Loucy (cell line): ENCODE results near the gene PIGS.

Experiments
- H2AFZ ChIP-seq: fragments of 200-600 bp; sonication (generic); 2 replicates; pipeline ENCODE4 v1.6.0; 2016; ENCODE audit warnings: antibody characterized with exemption, mild to moderate bottlenecking, low read length, moderate library complexity
- H3F3A ChIP-seq: fragments of 200-600 bp; 2 replicates; pipeline ENCODE4 v1.6.0; 2016; ENCODE audit warnings: antibody characterized with exemption, low read depth, mild to moderate bottlenecking
- H3K27me3 ChIP-seq: fragments of 200-600 bp; sonication (generic); 2 replicates; pipeline ENCODE4 v1.6.1; 2014; ENCODE audit warnings: low read length, mild to moderate bottlenecking; ENCODE audit not compliant: insufficient read depth, poor library complexity, severe bottlenecking
- H3K36me3 ChIP-seq: fragments of 200-600 bp; sonication (generic); 2 replicates; pipeline ENCODE4 v1.6.1; 2016; ENCODE audit warnings: low read length; ENCODE audit not compliant: insufficient read depth
- H3K4me1 ChIP-seq: fragments of 200-600 bp; sonication (generic); 2 replicates; pipeline ENCODE4 v1.5.1; 2014; ENCODE audit warnings: low read length, mild to moderate bottlenecking; ENCODE audit not compliant: insufficient read depth, poor library complexity, severe bottlenecking
- H3K4me2 ChIP-seq: fragments of 200-600 bp; sonication (generic); 2 replicates; pipeline ENCODE4 v1.6.0; 2014; ENCODE audit warnings: antibody characterized with exemption, low read length, low read depth, mild to moderate bottlenecking; ENCODE audit not compliant: poor library complexity, severe bottlenecking
- H3K4me3 ChIP-seq: fragments of 200-600 bp; sonication (generic); 2 replicates; pipeline ENCODE4 v1.5.1; 2014; ENCODE audit warnings: low read length, mild to moderate bottlenecking, mixed read lengths; ENCODE audit not compliant: poor library complexity, severe bottlenecking
- H3K79me2 ChIP-seq: fragments of 200-600 bp; sonication (generic); 2 replicates; pipeline ENCODE4 v1.6.1; 2014; ENCODE audit warnings: low read length; ENCODE audit not compliant: insufficient read depth
- H3K9ac ChIP-seq: fragments of 200-600 bp; sonication (generic); 2 replicates; pipeline ENCODE4 v1.6.0; 2014; ENCODE audit warnings: mild to moderate bottlenecking, low read depth, low read length, moderate library complexity; ENCODE audit not compliant: poor library complexity, severe bottlenecking
- H3K9me2 ChIP-seq: fragments of 200-600 bp; sonication (generic); replicated peaks from 2 replicates; pipeline ENCODE4 v1.6.1; 2016; ENCODE audit warnings: low read depth, low read length, mixed read lengths
- H3K9me3 ChIP-seq: fragments of 200-600 bp; sonication (generic); 2 replicates; pipeline ENCODE4 v1.6.1; 2014; ENCODE audit warnings: mild to moderate bottlenecking, antibody characterized with exemption, low read length, low read depth; ENCODE audit not compliant: insufficient read depth
- H4K20me1 ChIP-seq: fragments of 200-600 bp; sonication (generic); 2 replicates; pipeline ENCODE4 v1.6.0; 2014; ENCODE audit warnings: antibody characterized with exemption, low read length, mild to moderate bottlenecking; ENCODE audit not compliant: insufficient read depth, poor library complexity, severe bottlenecking
- CTCF ChIP-seq: fragments of 200-600 bp; sonication (generic); conservative IDR thresholded peaks from 2 replicates; pipeline ENCODE4 v1.5.1; 2014; ENCODE audit warnings: mild to moderate bottlenecking, antibody characterized with exemption, low read length
- EZH2phosphoT487 ChIP-seq: fragments of 200-600 bp; IDR thresholded peaks from 2 replicates; pipeline ENCODE4 v1.6.1; 2018; ENCODE audit warnings: antibody characterized with exemption, mild to moderate bottlenecking, moderate library complexity, borderline replicate concordance

PIGS gene

GRCh38 chr17:28528327-28529012 lies 42.9 kb downstream of the PIGS start:
- no peak overlapping the region for H3K9ac ChIP-seq
- no peaks in the 10 kb centered on the region for H3K4me1 ChIP-seq
- no peaks in the 10 kb centered on the region for H4K20me1 ChIP-seq
- H3K4me2 ChIP-seq: no peak overlapping the region
- no peaks in the 10 kb centered on the region for H3K9me2 ChIP-seq
- no peaks in the 10 kb centered on the region for H3K79me2 ChIP-seq
- no peaks in the 10 kb centered on the region for H3K9me3 ChIP-seq
- H3F3A ChIP-seq: no peaks in the 10 kb centered on the region
- no peaks in the 10 kb centered on the region for H3K27me3 ChIP-seq
- no peak overlapping the region for H3K4me3 ChIP-seq
- no peak for TF ChIP-seq EZH2phosphoT487
- no peak for TF ChIP-seq CTCF
- H3K36me3 ChIP-seq: no peaks in the 10 kb centered on the region
- no peak overlapping the region for H2AFZ ChIP-seq

- Histone ChIP-seq H3K9ac (no peak overlapping the region), H3K4me1 (no peaks in the 10 kb centered on the region), H3K4me3 (no peak overlapping the region), H3K79me2 (no peaks in the 10 kb centered on the region), H4K20me1 (no peaks in the 10 kb centered on the region), H3K9me3 (no peaks in the 10 kb centered on the region), H3F3A (no peaks in the 10 kb centered on the region), H2AFZ (no peak overlapping the region), H3K9me2 (no peaks in the 10 kb centered on the region), H3K4me2 (no peak overlapping the region), H3K27me3 (no peaks in the 10 kb centered on the region), H3K36me3 (no peaks in the 10 kb centered on the region)
- TF ChIP-seq EZH2phosphoT487: no peak
- TF ChIP-seq CTCF: no peak
Measured at GRCh38 chr17:28527859-28528258, 43.5 kb downstream of the PIGS start.

- H3K4me1 ChIP-seq: no peaks in the 10 kb centered on the region
- no peak overlapping the region for H2AFZ ChIP-seq
- H3K4me3 ChIP-seq: no peak overlapping the region
- no peak for TF ChIP-seq EZH2phosphoT487
- no peak for TF ChIP-seq CTCF
- no peaks in the 10 kb centered on the region for H3F3A ChIP-seq
- no peaks in the 10 kb centered on the region for H3K27me3 ChIP-seq
- H3K9me2 ChIP-seq: no peaks in the 10 kb centered on the region
- H3K36me3 ChIP-seq: no peaks in the 10 kb centered on the region
- no peak overlapping the region for H3K4me2 ChIP-seq
- H3K9me3 ChIP-seq: no peaks in the 10 kb centered on the region
- H4K20me1 ChIP-seq: no peaks in the 10 kb centered on the region
- H3K79me2 ChIP-seq: no peaks in the 10 kb centered on the region
- no peak overlapping the region for H3K9ac ChIP-seq
Measured at GRCh38 chr17:28527181-28527681, 44.1 kb downstream of the PIGS start.
